Activated CD8-positive, alpha-beta memory T cell treated with anti-CD3 and anti-CD28 coated beads, Interleukin-2, amount 10 ng/mL, durations not matched to agents 7 days and 5 days (primary cell): Measurements from ENCODE around the gene COA1. TPM values are rescaled to one million over a fixed set of nuclear protein-coding genes. Genes with fewer than 3 reads are reported as not detected.
A peak's percentile ranks its signal among the peaks of the same experiment; 100 is the strongest.
"Not testable (repeated sequence)": the region's sequence is repeated elsewhere in the genome, so short reads cannot be mapped to it uniquely, and the experiment has no call there.

Experiments
- ATAC-seq: fragments of 150-1000 bp; cut with Tn5 transposase; one replicate; pipeline ENCODE4 v1.10.0; 2021; ENCODE audit warnings: moderate library complexity
- CTCF ChIA-PET: fragments of 350-600 bp; sonication (Branson Sonifier 250); formaldehyde crosslinking; loops from one replicate; lab custom pipeline; 2021; ENCODE audit warnings: antibody characterized with exemption; lab: Charles Lee
- DNase-seq: peaks from one replicate; pipeline ENCODE4 v3.0.0-alpha.2; 2020
- H3K27ac Mint-ChIP-seq: one replicate; pipeline ENCODE4 v1.8.0; 2021; ENCODE audit warnings: mild to moderate bottlenecking, mixed read lengths
- H3K27me3 Mint-ChIP-seq: one replicate; pipeline ENCODE4 v1.8.0; 2021; ENCODE audit warnings: mixed read lengths
- H3K36me3 Mint-ChIP-seq: one replicate; pipeline ENCODE4 v1.8.0; 2021; ENCODE audit warnings: mild to moderate bottlenecking, mixed read lengths
- H3K4me1 Mint-ChIP-seq: one replicate; pipeline ENCODE4 v1.8.0; 2021; ENCODE audit warnings: mixed read lengths
- H3K4me3 Mint-ChIP-seq: one replicate; pipeline ENCODE4 v1.8.0; 2021; ENCODE audit warnings: mild to moderate bottlenecking, moderate library complexity, mixed read lengths
- H3K9me3 Mint-ChIP-seq: one replicate; pipeline ENCODE4 v1.8.0; 2022; ENCODE audit warnings: low read depth, mixed read lengths
- total RNA-seq, 2 experiments: library from RNA; stranded (reverse); gene quantifications; one replicate each; pipeline ENCODE4 v1.2.3, GENCODE V29; 2021

Gene COA1
- total RNA-seq, 2 experiments from 2014 or later = 66.7 to 73.0 TPM

DNA sequence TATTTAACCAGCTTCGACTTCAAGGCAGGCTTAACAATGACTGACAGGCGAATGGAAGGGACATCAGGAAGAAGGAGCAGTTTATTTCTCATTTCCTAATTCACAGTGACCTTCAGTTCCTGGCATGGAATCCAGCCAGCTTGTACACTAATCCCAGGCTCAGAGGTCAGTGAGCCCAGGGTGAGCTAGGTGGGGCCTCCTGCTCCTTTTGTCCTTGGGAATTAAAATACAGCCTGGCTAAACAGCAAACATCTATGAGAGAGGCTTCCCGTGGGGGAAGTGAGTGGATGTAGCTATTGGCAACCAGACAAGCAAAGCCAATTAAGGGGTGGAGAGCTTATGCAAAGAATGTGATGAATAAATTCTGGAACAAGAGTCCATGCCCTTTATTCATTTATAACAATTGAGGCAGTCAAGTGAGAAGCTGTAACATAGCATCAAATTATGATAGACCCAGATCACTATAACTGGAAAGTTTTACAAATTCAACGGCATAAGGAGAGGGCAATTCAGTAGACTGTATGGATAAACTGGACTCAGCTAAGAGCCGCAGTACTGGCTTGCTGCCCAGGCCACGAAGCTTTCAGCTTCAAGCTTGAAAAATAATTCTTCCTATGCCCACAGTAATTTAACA lies 89.3 kb downstream of the COA1 start:
- H3K9me3 Mint-ChIP-seq = no peaks in the 10 kb centered on the region
- H3K27me3 Mint-ChIP-seq = no peaks in the 10 kb centered on the region
- peaks cover 74% of the 10 kb centered on the region for H3K36me3 Mint-ChIP-seq
- H3K4me3 Mint-ChIP-seq = no peak overlapping the region
- DNase-seq = no peak
- peaks cover 75% of the 10 kb centered on the region for H3K4me1 Mint-ChIP-seq
- ATAC-seq = no peak
- CTCF ChIA-PET = interaction anchor here (1.0 to 3.6 kb wide), 6 partner anchors 11 to 199 kb away, joined by 3 to 29 read pairs (median 4); partner anchors contain the start of gene STK17A
- peak overlapping the region; percentile 64 for H3K27ac Mint-ChIP-seq

DNA sequence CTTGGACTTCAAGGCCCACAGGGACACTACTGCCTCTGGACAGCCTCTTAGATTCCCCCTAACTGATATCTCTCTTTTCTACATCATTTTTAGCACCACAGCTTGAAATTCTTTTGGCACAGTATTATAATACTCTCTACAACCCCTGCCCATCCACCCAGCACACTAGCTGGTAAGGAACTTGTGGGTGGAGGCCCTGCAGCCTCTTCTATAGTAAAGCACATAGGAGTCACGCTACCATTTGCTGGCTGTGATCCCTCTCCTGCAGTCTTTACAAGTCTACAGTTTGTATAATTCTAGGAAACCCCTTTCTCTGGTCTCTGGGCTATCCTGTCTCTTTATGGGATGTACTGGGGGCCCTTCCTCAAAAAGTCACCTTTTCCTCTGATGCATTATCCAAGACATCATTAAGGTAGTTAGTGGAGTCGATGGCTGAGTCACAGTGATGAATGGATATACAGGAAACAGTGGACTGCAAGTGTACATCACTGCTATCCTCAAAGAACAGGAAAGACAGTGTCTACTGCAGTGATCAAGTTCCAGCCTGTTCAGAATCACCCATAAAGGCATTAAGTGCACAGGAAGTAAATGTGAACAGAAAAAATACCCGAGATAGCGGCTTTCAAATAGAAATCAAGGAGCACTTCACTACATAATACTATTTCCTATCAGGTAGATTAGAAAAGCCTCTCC lies 92.1 kb downstream of the COA1 start:
- no peak for DNase-seq
- H3K4me3 Mint-ChIP-seq = no peak overlapping the region
- H3K27ac Mint-ChIP-seq = peak overlapping the region; percentile 85
- no peaks in the 10 kb centered on the region for H3K9me3 Mint-ChIP-seq
- H3K27me3 Mint-ChIP-seq = no peaks in the 10 kb centered on the region
- H3K4me1 Mint-ChIP-seq = peaks cover 72% of the 10 kb centered on the region
- peak; percentile 79 for ATAC-seq
- H3K36me3 Mint-ChIP-seq = peaks cover 79% of the 10 kb centered on the region
- CTCF ChIA-PET = interaction anchor here (0.9 to 3.5 kb wide), 3 partner anchors 54 to 62 kb away, joined by 4 to 29 read pairs (median 5); partner anchors contain the start of gene STK17A

DNA sequence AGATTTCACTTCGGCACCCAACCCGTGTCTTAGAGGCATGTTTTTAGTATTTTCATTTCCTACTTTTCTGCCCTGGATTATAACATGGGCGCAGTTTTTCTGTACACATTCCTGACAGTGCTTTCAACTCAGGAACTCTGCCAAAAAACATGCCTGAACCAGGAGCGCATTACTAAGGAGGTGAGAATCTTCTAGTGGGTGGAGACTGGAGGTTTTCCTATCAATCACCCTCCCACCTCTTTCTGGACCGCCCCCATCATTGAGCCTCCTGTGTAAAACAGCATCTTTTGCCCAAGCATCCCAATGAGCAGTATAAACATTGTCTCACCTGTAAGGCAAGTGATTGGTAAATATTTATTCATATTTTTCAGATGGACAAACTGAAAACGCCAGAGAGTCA lies 93.2 kb downstream of the COA1 start:
- H3K36me3 Mint-ChIP-seq = peaks cover 82% of the 10 kb centered on the region
- DNase-seq (no peak), ATAC-seq (no peak)
- no peak overlapping the region for H3K27ac Mint-ChIP-seq
- H3K27me3 Mint-ChIP-seq = no peaks in the 10 kb centered on the region
- no peak overlapping the region for H3K4me3 Mint-ChIP-seq
- H3K4me1 Mint-ChIP-seq = peaks cover 77% of the 10 kb centered on the region
- CTCF ChIA-PET = interaction anchor here (11.3 kb wide), 1 partner anchor 51 kb away, joined by 90 read pairs; the partner anchor contains the start of gene STK17A
- no peaks in the 10 kb centered on the region for H3K9me3 Mint-ChIP-seq

DNA sequence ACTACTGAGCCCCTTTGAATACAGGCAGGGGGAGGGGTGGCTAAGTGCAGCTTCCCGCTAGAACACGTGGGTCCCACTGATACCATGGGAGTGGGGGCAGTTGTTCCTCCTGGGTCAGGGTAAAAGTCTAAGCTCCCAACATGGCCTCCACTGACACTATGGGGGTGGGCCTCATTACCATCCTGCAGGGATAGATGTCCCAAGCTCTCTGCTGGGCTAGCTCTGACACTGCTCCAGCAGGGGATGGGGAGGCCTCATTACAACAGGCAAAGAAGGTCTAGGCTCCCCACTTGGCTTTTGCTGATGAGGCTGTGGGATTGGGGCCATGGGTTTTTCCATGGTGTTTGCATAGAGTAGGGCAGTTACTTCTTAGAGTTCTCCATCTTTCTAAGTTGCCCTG lies 94.9 kb downstream of the COA1 start:
- no peak for DNase-seq
- no peak for ATAC-seq
- H3K4me3 Mint-ChIP-seq = no peak overlapping the region
- H3K27me3 Mint-ChIP-seq = no peaks in the 10 kb centered on the region
- H3K9me3 Mint-ChIP-seq = no peaks in the 10 kb centered on the region
- peaks cover 76% of the 10 kb centered on the region for H3K36me3 Mint-ChIP-seq
- no peak overlapping the region for H3K27ac Mint-ChIP-seq
- peaks cover 79% of the 10 kb centered on the region for H3K4me1 Mint-ChIP-seq
- CTCF ChIA-PET = interaction anchor here (1.5 to 11.3 kb wide), 4 partner anchors 36 to 204 kb away, joined by 4 to 90 read pairs (median 6); partner anchors contain the start of gene STK17A

DNA sequence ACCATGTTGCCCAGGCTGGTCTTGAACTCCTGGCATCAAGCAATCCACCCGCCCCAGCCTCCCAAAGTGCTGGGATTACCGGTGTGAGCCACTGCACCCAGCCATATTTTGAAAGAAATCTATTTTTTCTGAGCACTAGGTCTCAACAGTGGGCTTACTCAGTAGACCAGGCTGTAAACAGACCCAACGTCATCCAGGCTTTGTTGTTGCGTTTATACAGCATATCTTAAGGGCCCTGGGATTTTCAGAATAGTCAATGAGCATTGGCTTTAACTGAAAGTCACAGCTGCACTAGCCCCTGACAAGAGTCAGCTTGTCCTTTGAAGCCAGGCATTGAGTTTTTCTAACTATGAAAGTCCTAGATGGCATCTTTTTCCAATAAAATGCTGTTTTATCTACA lies 96.6 kb downstream of the COA1 start:
- Mint-ChIP-seq H3K36me3 (peaks cover 82% of the 10 kb centered on the region), H3K4me3 (no peak overlapping the region), H3K27ac (peak overlapping the region; percentile 54), H3K9me3 (no peaks in the 10 kb centered on the region), H3K27me3 (no peaks in the 10 kb centered on the region), H3K4me1 (peaks cover 84% of the 10 kb centered on the region)
- ATAC-seq (no peak), DNase-seq (no peak)
- CTCF ChIA-PET = interaction anchor here (2.3 to 11.3 kb wide), 2 partner anchors 37 to 48 kb away, joined by 5 to 90 read pairs; partner anchors contain the start of gene STK17A

DNA sequence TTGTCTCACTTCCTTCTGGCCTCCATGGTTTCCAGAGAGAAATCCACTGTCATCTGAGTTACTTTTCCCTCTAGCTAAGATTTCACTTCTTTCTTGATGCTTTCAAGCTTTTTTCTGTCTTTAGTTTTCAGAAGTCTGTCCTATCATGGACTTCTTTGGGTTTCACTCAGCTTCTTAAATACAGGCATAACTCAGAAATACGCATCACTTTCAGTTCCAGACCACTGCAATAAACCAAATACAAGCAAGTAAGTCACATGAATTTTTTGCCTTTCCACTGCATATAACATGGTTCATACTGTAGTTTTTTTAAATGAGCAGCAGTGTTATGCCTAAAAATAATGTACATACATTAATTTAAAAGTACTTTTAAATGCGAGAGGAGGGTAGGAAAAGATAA lies 97.8 kb downstream of the COA1 start:
- no peaks in the 10 kb centered on the region for H3K9me3 Mint-ChIP-seq
- ATAC-seq (peak; percentile 49), DNase-seq (no peak)
- H3K4me1 Mint-ChIP-seq = peaks cover 81% of the 10 kb centered on the region
- no peaks in the 10 kb centered on the region for H3K27me3 Mint-ChIP-seq
- peak overlapping the region; percentile 59 for H3K27ac Mint-ChIP-seq
- H3K36me3 Mint-ChIP-seq = peaks cover 83% of the 10 kb centered on the region
- H3K4me3 Mint-ChIP-seq = no peak overlapping the region
- CTCF ChIA-PET = interaction anchor here (0.9 to 11.3 kb wide), 3 partner anchors 20 to 68 kb away, joined by 3 to 90 read pairs (median 3); partner anchors contain the start of gene STK17A

DNA sequence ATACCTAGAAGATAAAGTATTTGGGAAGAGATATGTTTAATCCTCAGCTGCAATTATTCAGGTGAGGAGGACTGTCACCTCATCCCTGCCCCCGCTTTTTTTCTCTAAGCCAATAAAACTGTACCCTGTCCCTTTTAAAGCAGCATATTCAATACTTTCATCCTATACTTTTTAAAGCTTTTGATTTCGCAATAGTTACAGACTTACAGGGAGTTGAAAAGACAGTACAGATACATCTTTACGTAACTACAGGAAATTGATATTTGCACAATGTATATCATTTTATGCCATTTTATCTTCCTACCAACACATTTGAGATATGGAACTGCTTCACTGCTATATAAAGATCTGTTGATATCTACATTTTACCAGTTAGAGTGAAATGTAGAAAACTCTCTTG lies 98.8 kb downstream of the COA1 start:
- CTCF ChIA-PET = interaction anchor here (0.7 to 11.3 kb wide), 4 partner anchors 13 to 69 kb away, joined by 3 to 90 read pairs (median 5); partner anchors contain the start of gene STK17A
- no peaks in the 10 kb centered on the region for H3K27me3 Mint-ChIP-seq
- peak overlapping the region; percentile 14 for H3K27ac Mint-ChIP-seq
- H3K9me3 Mint-ChIP-seq = no peaks in the 10 kb centered on the region
- ATAC-seq (no peak), DNase-seq (no peak)
- peaks cover 82% of the 10 kb centered on the region for H3K4me1 Mint-ChIP-seq
- H3K4me3 Mint-ChIP-seq = no peak overlapping the region
- H3K36me3 Mint-ChIP-seq = peaks cover 83% of the 10 kb centered on the region

DNA sequence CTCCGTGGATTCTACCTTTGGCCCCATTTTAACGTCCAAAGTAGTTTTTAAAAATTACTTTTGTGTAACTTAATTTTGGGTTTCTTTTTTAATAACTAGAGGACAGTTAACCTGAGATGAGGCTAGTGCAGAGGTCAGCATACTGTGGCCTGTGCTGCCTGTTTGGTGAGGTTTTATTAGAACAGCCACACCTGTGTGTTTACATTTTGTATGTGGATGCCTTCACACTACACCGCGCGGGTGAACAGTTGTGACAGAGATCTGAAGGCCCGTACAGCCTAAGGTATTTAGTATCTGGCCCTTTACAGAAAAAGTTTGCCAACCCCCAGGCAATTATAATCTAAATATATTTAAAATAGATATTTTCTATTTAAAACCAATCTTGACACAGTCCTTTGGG lies 99.5 kb downstream of the COA1 start:
- CTCF ChIA-PET = interaction anchor here (0.7 to 11.3 kb wide), 6 partner anchors 10 to 70 kb away, joined by 3 to 90 read pairs (median 4); partner anchors contain the start of gene STK17A

DNA sequence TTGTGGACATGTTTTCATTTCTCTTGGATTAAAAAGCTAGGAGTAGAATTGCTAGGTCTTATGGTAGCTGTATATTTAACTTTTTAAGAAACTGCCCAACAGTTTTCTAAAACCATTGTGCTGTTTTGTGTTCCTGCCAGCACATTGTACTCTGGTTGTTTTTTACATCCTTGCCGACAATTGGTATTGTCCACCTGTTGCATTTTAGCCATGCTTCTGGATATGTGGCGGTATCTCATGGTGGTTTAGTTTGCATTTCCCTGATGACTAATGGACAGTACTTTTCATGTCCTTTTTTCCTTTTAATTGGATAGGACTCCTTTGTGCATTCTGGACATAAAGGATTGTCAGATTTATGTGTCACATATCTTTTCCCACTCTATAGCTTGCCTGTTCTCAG lies 100.9 kb downstream of the COA1 start:
- Mint-ChIP-seq H3K27ac (peak overlapping the region; percentile 41), H3K4me3 (no peak overlapping the region), H3K36me3 (peaks cover 83% of the 10 kb centered on the region), H3K4me1 (peaks cover 87% of the 10 kb centered on the region), H3K9me3 (no peaks in the 10 kb centered on the region), H3K27me3 (no peaks in the 10 kb centered on the region)
- ATAC-seq (no peak), DNase-seq (no peak)
- CTCF ChIA-PET = interaction anchor here (1.2 to 11.3 kb wide), 3 partner anchors 31 to 71 kb away, joined by 3 to 90 read pairs (median 3); partner anchors contain the start of gene STK17A

More for the DNA sequence above, 99.5 kb downstream of the COA1 start:
- H3K27me3 Mint-ChIP-seq = no peaks in the 10 kb centered on the region
- H3K36me3 Mint-ChIP-seq = peaks cover 84% of the 10 kb centered on the region
- H3K4me1 Mint-ChIP-seq = peaks cover 84% of the 10 kb centered on the region
- ATAC-seq = no peak
- DNase-seq = no peak
- no peak overlapping the region for H3K4me3 Mint-ChIP-seq
- no peak overlapping the region for H3K27ac Mint-ChIP-seq
- no peaks in the 10 kb centered on the region for H3K9me3 Mint-ChIP-seq

DNA sequence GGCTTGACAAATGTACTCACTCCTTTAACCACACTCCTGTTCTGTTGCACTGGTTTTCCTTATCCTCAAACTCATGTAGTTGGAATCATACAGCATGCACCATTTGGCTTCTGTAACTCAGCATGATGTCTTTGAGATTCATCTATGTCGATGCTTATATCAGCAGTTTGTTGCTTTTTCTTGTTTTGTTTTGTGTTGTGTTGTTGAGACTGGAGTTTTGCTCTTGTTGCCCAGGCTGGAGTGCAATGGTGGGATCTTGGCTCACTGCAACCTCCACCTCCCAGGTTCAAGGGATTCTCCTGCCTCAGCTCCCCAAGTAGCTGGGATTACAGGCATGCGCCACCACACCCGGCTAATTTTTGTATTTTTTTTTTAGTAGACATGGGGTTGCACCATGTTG lies 101.5 kb downstream of the COA1 start:
- H3K36me3 Mint-ChIP-seq = peaks cover 81% of the 10 kb centered on the region
- H3K4me1 Mint-ChIP-seq = peaks cover 85% of the 10 kb centered on the region
- not testable (repeated sequence) for ATAC-seq, DNase-seq, H3K27me3 Mint-ChIP-seq, H3K4me3 Mint-ChIP-seq, H3K9me3 Mint-ChIP-seq
- peak overlapping the region; percentile 21 for H3K27ac Mint-ChIP-seq
- CTCF ChIA-PET = interaction anchor here (1.2 to 11.3 kb wide), 3 partner anchors 30 to 72 kb away, joined by 3 to 90 read pairs (median 3); partner anchors contain the start of gene STK17A

DNA sequence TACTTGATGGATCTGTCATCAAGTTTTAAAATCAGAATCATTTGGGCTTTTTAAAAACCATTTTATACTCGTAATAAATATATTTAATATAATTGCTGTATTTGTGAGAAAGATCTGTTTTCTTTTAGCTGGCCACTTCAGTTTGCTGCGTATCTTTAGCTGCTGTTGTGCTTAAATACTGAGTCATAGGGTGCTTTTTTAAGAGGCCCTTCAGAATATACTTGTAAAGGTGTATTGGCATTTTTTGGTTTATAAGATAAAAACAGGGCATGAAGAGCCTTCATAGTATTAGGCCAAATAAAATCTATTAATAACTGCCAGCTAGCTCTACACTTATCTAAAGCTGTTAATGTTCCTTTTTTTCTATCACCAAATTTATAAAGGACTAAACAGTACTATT lies 102.6 kb downstream of the COA1 start:
- Mint-ChIP-seq H3K36me3 (peaks cover 79% of the 10 kb centered on the region), H3K4me3 (no peak overlapping the region), H3K9me3 (no peaks in the 10 kb centered on the region), H3K27me3 (no peaks in the 10 kb centered on the region), H3K4me1 (peaks cover 86% of the 10 kb centered on the region), H3K27ac (peak overlapping the region; percentile 75)
- ATAC-seq (no peak), DNase-seq (no peak)
- CTCF ChIA-PET = interaction anchor here (1.2 to 11.3 kb wide), 5 partner anchors 32 to 73 kb away, joined by 3 to 90 read pairs (median 5); partner anchors contain the start of gene STK17A

DNA sequence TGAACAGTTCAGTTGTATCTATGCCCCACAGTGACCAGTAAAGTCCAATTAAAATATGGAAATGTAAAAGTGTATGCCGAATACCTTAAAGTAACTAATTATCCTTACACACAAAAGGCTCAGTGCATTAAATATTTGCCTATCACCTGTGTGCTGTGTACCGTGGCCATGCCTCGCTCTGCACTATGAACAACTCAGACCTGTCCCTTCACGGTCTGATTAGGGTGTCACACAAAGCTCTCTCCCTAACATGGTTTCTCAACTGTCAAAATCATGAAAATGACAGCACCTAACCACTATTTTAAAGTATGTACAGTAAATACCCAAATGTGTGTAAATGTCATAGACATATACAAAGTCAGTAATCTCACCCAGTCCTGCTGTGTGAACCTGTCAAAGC lies 103.3 kb downstream of the COA1 start:
- Mint-ChIP-seq H3K4me1 (peaks cover 85% of the 10 kb centered on the region), H3K36me3 (peaks cover 79% of the 10 kb centered on the region), H3K9me3 (no peaks in the 10 kb centered on the region), H3K27ac (peak overlapping the region; percentile 75), H3K27me3 (no peaks in the 10 kb centered on the region), H3K4me3 (no peak overlapping the region)
- CTCF ChIA-PET = interaction anchor here (1.0 to 11.3 kb wide), 6 partner anchors 22 to 74 kb away, joined by 3 to 90 read pairs (median 4); partner anchors contain the start of gene STK17A
- DNase-seq (no peak), ATAC-seq (peak; percentile 10)

DNA sequence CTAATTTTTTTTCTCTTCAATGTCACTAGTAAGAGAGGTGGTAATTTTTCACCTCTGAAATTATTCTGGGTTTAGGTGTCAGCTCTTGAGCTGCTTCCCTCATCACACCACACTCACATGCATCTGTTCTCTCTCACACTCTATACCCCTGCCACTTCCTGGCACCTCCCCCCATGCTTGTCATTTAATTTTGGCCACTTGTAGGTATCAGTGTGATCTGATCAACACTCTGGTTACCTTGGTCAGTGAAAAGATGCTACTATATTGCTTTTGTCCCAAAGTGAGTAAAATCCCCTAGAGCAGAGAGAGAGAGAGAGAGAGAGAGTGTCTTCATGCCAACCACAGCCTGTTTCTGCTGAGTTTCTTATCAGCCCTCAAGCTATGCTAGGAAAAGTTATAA lies 103.9 kb downstream of the COA1 start:
- peak overlapping the region; percentile 8 for H3K4me3 Mint-ChIP-seq
- H3K9me3 Mint-ChIP-seq = no peaks in the 10 kb centered on the region
- peaks cover 78% of the 10 kb centered on the region for H3K36me3 Mint-ChIP-seq

More for the DNA sequence above, 103.9 kb downstream of the COA1 start:
- Mint-ChIP-seq H3K4me1 (peaks cover 84% of the 10 kb centered on the region), H3K27ac (peak overlapping the region; percentile 75), H3K27me3 (no peaks in the 10 kb centered on the region)
- ATAC-seq (peak; percentile 86), DNase-seq (peak; percentile 83)
- CTCF ChIA-PET = interaction anchor here (0.6 to 11.3 kb wide), 8 partner anchors 23 to 100 kb away, joined by 3 to 90 read pairs (median 4); partner anchors contain the start of gene STK17A
